ENCODE data around the gene ZBTB46. TPM values are rescaled to one million over a fixed set of nuclear protein-coding genes. Genes with fewer than 3 reads are reported as not detected.

ZBTB46 gene
- total RNA-seq, 1 experiment from 2014 or later = 18.9 TPM

DNA sequence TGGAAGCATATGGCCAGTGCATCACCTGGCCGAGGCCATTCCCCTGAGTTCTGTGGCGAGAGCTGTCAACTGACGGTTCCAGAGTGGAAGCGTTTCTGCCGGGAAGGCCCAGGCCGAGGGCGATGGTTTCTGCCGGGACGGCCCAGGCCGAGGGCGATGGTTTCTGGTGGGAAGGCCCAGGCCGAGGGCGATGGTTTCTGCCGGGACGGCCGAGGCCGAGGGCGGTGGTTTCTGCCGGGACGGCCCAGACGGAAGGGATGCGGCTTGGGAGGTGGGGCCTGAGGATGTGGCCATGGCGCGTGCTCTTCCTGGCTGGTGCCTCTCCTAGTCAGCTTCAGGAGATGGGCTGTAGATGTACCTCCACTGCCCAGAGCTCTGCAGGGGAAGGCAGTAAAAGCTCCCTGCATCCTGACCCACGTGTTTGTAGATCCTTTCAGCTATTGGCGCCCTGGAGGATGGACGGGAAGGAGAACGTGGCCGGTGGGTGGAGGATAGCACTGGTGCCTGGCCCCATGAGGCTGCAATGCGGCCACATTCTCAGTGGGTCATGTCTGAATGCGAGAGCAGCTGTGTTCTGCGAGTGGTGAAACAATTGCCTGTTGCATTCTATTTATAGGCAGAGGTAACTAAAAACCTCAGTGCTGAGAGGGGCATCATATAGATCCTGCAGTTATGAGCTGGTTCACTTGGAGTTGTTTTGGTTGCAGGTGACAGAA is 46.8 kb upstream of the ZBTB46 start:
- H3K36me3 Mint-ChIP-seq = peaks cover 44% of the 10 kb centered on the region
- no peak for DNase-seq (ENCODE audit: low spot score)
- POLR2A ChIA-PET = no interaction called here
- no peak overlapping the region for H3K4me3 Mint-ChIP-seq
- no peak for ATAC-seq
- no peak overlapping the region for H3K27ac Mint-ChIP-seq
- no peaks in the 10 kb centered on the region for H3K27me3 Mint-ChIP-seq (ENCODE audit: low read depth)
- no peak for TF ChIP-seq HMGA2 (CRISPR knock-in tag; IDR thresholded peaks at IDR 0.05)
- no peak for TF ChIP-seq FOXJ3 (CRISPR knock-in tag; IDR thresholded peaks at IDR 0.05; ENCODE audit: borderline replicate concordance)
- TF ChIP-seq ZBTB21 (CRISPR knock-in tag; IDR thresholded peaks at IDR 0.05; ENCODE audit: borderline replicate concordance) = no peak
- TF ChIP-seq, protein P1, sequence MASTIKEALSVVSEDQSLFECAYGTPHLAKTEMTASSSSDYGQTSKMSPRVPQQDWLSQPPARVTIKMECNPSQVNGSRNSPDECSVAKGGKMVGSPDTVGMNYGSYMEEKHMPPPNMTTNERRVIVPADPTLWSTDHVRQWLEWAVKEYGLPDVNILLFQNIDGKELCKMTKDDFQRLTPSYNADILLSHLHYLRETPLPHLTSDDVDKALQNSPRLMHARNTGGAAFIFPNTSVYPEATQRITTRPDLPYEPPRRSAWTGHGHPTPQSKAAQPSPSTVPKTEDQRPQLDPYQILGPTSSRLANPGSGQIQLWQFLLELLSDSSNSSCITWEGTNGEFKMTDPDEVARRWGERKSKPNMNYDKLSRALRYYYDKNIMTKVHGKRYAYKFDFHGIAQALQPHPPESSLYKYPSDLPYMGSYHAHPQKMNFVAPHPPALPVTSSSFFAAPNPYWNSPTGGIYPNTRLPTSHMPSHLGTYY (CRISPR knock-in tag; IDR thresholded peaks at IDR 0.05) = no peak
- TF ChIP-seq FOXP1 (CRISPR knock-in tag; IDR thresholded peaks at IDR 0.05; ENCODE audit: borderline replicate concordance) = no peak
- TF ChIP-seq, protein P2, sequence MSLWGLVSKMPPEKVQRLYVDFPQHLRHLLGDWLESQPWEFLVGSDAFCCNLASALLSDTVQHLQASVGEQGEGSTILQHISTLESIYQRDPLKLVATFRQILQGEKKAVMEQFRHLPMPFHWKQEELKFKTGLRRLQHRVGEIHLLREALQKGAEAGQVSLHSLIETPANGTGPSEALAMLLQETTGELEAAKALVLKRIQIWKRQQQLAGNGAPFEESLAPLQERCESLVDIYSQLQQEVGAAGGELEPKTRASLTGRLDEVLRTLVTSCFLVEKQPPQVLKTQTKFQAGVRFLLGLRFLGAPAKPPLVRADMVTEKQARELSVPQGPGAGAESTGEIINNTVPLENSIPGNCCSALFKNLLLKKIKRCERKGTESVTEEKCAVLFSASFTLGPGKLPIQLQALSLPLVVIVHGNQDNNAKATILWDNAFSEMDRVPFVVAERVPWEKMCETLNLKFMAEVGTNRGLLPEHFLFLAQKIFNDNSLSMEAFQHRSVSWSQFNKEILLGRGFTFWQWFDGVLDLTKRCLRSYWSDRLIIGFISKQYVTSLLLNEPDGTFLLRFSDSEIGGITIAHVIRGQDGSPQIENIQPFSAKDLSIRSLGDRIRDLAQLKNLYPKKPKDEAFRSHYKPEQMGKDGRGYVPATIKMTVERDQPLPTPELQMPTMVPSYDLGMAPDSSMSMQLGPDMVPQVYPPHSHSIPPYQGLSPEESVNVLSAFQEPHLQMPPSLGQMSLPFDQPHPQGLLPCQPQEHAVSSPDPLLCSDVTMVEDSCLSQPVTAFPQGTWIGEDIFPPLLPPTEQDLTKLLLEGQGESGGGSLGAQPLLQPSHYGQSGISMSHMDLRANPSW (CRISPR knock-in tag; conservative IDR thresholded peaks at IDR 0.05; ENCODE audit: low read depth) = no peak
- TF ChIP-seq, protein P3, sequence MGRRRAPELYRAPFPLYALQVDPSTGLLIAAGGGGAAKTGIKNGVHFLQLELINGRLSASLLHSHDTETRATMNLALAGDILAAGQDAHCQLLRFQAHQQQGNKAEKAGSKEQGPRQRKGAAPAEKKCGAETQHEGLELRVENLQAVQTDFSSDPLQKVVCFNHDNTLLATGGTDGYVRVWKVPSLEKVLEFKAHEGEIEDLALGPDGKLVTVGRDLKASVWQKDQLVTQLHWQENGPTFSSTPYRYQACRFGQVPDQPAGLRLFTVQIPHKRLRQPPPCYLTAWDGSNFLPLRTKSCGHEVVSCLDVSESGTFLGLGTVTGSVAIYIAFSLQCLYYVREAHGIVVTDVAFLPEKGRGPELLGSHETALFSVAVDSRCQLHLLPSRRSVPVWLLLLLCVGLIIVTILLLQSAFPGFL (CRISPR knock-in tag; IDR thresholded peaks at IDR 0.05; ENCODE audit: borderline replicate concordance) = no peak
- no peak for TF ChIP-seq ELF4 (CRISPR knock-in tag; IDR thresholded peaks at IDR 0.05; ENCODE audit: low read depth)
- TF ChIP-seq JUN (CRISPR knock-in tag; IDR thresholded peaks at IDR 0.05) = no peak
- no peak for TF ChIP-seq RORB (CRISPR knock-in tag; IDR thresholded peaks at IDR 0.05)
- TF ChIP-seq MYBL2 (CRISPR knock-in tag; IDR thresholded peaks at IDR 0.05) = no peak
- TF ChIP-seq, protein P4, sequence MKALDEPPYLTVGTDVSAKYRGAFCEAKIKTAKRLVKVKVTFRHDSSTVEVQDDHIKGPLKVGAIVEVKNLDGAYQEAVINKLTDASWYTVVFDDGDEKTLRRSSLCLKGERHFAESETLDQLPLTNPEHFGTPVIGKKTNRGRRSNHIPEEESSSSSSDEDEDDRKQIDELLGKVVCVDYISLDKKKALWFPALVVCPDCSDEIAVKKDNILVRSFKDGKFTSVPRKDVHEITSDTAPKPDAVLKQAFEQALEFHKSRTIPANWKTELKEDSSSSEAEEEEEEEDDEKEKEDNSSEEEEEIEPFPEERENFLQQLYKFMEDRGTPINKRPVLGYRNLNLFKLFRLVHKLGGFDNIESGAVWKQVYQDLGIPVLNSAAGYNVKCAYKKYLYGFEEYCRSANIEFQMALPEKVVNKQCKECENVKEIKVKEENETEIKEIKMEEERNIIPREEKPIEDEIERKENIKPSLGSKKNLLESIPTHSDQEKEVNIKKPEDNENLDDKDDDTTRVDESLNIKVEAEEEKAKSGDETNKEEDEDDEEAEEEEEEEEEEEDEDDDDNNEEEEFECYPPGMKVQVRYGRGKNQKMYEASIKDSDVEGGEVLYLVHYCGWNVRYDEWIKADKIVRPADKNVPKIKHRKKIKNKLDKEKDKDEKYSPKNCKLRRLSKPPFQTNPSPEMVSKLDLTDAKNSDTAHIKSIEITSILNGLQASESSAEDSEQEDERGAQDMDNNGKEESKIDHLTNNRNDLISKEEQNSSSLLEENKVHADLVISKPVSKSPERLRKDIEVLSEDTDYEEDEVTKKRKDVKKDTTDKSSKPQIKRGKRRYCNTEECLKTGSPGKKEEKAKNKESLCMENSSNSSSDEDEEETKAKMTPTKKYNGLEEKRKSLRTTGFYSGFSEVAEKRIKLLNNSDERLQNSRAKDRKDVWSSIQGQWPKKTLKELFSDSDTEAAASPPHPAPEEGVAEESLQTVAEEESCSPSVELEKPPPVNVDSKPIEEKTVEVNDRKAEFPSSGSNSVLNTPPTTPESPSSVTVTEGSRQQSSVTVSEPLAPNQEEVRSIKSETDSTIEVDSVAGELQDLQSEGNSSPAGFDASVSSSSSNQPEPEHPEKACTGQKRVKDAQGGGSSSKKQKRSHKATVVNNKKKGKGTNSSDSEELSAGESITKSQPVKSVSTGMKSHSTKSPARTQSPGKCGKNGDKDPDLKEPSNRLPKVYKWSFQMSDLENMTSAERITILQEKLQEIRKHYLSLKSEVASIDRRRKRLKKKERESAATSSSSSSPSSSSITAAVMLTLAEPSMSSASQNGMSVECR (CRISPR knock-in tag; IDR thresholded peaks at IDR 0.05; ENCODE audit: borderline replicate concordance) = no peak
- TF ChIP-seq, protein P5, sequence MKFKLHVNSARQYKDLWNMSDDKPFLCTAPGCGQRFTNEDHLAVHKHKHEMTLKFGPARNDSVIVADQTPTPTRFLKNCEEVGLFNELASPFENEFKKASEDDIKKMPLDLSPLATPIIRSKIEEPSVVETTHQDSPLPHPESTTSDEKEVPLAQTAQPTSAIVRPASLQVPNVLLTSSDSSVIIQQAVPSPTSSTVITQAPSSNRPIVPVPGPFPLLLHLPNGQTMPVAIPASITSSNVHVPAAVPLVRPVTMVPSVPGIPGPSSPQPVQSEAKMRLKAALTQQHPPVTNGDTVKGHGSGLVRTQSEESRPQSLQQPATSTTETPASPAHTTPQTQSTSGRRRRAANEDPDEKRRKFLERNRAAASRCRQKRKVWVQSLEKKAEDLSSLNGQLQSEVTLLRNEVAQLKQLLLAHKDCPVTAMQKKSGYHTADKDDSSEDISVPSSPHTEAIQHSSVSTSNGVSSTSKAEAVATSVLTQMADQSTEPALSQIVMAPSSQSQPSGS (CRISPR knock-in tag; IDR thresholded peaks at IDR 0.05; ENCODE audit: borderline replicate concordance, low read depth) = no peak
- TF ChIP-seq SMAD4 (CRISPR knock-in tag; IDR thresholded peaks at IDR 0.05) = no peak
- TF ChIP-seq, protein P6, sequence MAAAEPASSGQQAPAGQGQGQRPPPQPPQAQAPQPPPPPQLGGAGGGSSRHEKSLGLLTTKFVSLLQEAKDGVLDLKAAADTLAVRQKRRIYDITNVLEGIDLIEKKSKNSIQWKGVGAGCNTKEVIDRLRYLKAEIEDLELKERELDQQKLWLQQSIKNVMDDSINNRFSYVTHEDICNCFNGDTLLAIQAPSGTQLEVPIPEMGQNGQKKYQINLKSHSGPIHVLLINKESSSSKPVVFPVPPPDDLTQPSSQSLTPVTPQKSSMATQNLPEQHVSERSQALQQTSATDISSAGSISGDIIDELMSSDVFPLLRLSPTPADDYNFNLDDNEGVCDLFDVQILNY (CRISPR knock-in tag; IDR thresholded peaks at IDR 0.05) = no peak
- TF ChIP-seq, protein P7, sequence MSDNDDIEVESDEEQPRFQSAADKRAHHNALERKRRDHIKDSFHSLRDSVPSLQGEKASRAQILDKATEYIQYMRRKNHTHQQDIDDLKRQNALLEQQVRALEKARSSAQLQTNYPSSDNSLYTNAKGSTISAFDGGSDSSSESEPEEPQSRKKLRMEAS (CRISPR knock-in tag; IDR thresholded peaks at IDR 0.05) = no peak
- TF ChIP-seq TP53 (CRISPR knock-in tag; IDR thresholded peaks at IDR 0.05) = no peak
- TF ChIP-seq, protein P8, sequence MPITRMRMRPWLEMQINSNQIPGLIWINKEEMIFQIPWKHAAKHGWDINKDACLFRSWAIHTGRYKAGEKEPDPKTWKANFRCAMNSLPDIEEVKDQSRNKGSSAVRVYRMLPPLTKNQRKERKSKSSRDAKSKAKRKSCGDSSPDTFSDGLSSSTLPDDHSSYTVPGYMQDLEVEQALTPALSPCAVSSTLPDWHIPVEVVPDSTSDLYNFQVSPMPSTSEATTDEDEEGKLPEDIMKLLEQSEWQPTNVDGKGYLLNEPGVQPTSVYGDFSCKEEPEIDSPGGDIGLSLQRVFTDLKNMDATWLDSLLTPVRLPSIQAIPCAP (CRISPR knock-in tag; IDR thresholded peaks at IDR 0.05) = no peak
- no peak for TF ChIP-seq NR1H2 (CRISPR knock-in tag; IDR thresholded peaks at IDR 0.05)
- TF ChIP-seq ESRRA (CRISPR knock-in tag; IDR thresholded peaks at IDR 0.05; ENCODE audit: borderline replicate concordance) = no peak
- H3K9me3 Mint-ChIP-seq = no peaks in the 10 kb centered on the region
- no peaks in the 10 kb centered on the region for H3K4me1 Mint-ChIP-seq
- CTCF ChIA-PET = interaction anchor here (0.7 kb wide), 1 partner anchor 102 kb away, joined by 3 read pairs; no protein-coding TSS in a partner anchor
